Right atrium auricular region (tissue), 2 donors: ENCODE data around the gene CELA2A. TPM values are rescaled to one million over a fixed set of nuclear protein-coding genes. Genes with fewer than 3 reads are reported as not detected.
"Not testable (repeated sequence)": the region's sequence is repeated elsewhere in the genome, so short reads cannot be mapped to it uniquely, and the experiment has no call there.

Experiments
- DNase-seq: peaks from one replicate; pipeline ENCODE4 v3.0.0-alpha.2; 2019; ENCODE audit warnings: low spot score
- H3K27ac ChIP-seq, 2 donors: fragments of 200-600 bp; sonication (generic); 1 replicate in 1 of 2; 2 replicates in 1 of 2; pipeline ENCODE4 v1.5.1; 2016 to 2019
- H3K27me3 ChIP-seq, 2 donors: fragments of 200-600 bp; sonication (generic); one replicate each; pipeline versions ENCODE4 v1.5.1 to v1.6.0; 2017 to 2019
- H3K36me3 ChIP-seq: fragments of 200-600 bp; sonication (generic); one replicate; pipeline ENCODE4 v1.5.1; 2016
- H3K4me1 ChIP-seq, 2 donors: fragments of 200-600 bp; sonication (generic); one replicate each; pipeline versions ENCODE4 v1.5.1 to v1.6.0; 2017 to 2019
- H3K4me3 ChIP-seq, 2 donors: fragments of 200-600 bp; sonication (generic); 1 replicate in 1 of 2; 2 replicates in 1 of 2; pipeline ENCODE4 v1.5.1; 2017 to 2019; ENCODE audit warnings: mild to moderate bottlenecking in 1 of 2, moderate library complexity in 1 of 2
- H3K9me3 ChIP-seq, 2 donors: fragments of 200-600 bp; sonication (generic); one replicate each; pipeline ENCODE4 v1.5.1; 2019
- CTCF ChIP-seq, 2 donors: fragments of 200-600 bp; sonication (generic); IDR thresholded peaks; one replicate each; pipeline ENCODE4 v1.5.1; 2019; ENCODE audit warnings: antibody characterized with exemption in 2 of 2
- total RNA-seq, 2 donors: library from RNA; depleted of rRNA; stranded (reverse); fragments of >200 nt; gene quantifications; one replicate each; pipeline ENCODE4 v1.1.0, GENCODE V29; 2016

Gene CELA2A
- total RNA-seq, 2 donors from 2014 or later, result not detected

GRCh38 chr1:15426492-15427279, 29.8 kb upstream of the CELA2A start:
- H3K4me1 ChIP-seq, result peaks cover 0 to 11% of the 10 kb centered on the region in 2 donors
- H3K36me3 ChIP-seq, result peaks cover 7% of the 10 kb centered on the region
- no peaks in the 10 kb centered on the region for H3K27me3 ChIP-seq
- DNase-seq, result no peak
- H3K27ac ChIP-seq, result no peak overlapping the region
- peak overlapping the region in 1 of 2 donors; percentile 8 for H3K4me3 ChIP-seq
- no peaks in the 10 kb centered on the region for H3K9me3 ChIP-seq
- peak in 1 of 2 donors; percentile 44 for TF ChIP-seq CTCF (IDR thresholded peaks at IDR 0.05)

- H3K27me3 ChIP-seq, result no peaks in the 10 kb centered on the region
- peaks cover 7% of the 10 kb centered on the region for H3K36me3 ChIP-seq
- peak overlapping the region in 1 of 2 donors; percentile 8 for H3K4me3 ChIP-seq
- no peak for TF ChIP-seq CTCF (IDR thresholded peaks at IDR 0.05)
- no peaks in the 10 kb centered on the region for H3K9me3 ChIP-seq
- DNase-seq, result no peak
- H3K4me1 ChIP-seq, result peaks cover 0 to 11% of the 10 kb centered on the region in 2 donors
- H3K27ac ChIP-seq, result no peak overlapping the region
These were observed 29.3 kb upstream of the CELA2A start for GRCh38 chr1:15427280-15427666.

GRCh38 chr1:15428252-15428651, 28.3 kb upstream of the CELA2A start:
- not testable (repeated sequence) for DNase-seq, H3K36me3 ChIP-seq, H3K4me3 ChIP-seq, H3K9me3 ChIP-seq, H3K27me3 ChIP-seq, H3K27ac ChIP-seq
- H3K4me1 ChIP-seq, result peaks cover 0 to 11% of the 10 kb centered on the region in 2 donors

GRCh38 chr1:15428815-15429435, 27.6 kb upstream of the CELA2A start:
- Histone ChIP-seq H3K4me3 (no peak overlapping the region), H3K9me3 (no peaks in the 10 kb centered on the region), H3K27ac (no peak overlapping the region), H3K4me1 (peaks cover 0 to 11% of the 10 kb centered on the region in 2 donors), H3K36me3 (peaks cover 7% of the 10 kb centered on the region), H3K27me3 (no peaks in the 10 kb centered on the region)
- no peak for DNase-seq
- no peak for TF ChIP-seq CTCF (IDR thresholded peaks at IDR 0.05)

- peaks cover 7% of the 10 kb centered on the region for H3K36me3 ChIP-seq
- no peak for DNase-seq
- no peak overlapping the region for H3K4me3 ChIP-seq
- H3K4me1 ChIP-seq, result peaks cover 0 to 11% of the 10 kb centered on the region in 2 donors
- H3K27ac ChIP-seq, result no peak overlapping the region
- no peak for TF ChIP-seq CTCF (IDR thresholded peaks at IDR 0.05)
- H3K9me3 ChIP-seq, result no peaks in the 10 kb centered on the region
- no peaks in the 10 kb centered on the region for H3K27me3 ChIP-seq
These were observed 26.8 kb upstream of the CELA2A start for GRCh38 chr1:15429701-15430149.

- peak; percentile 97 to 99 for TF ChIP-seq CTCF (IDR thresholded peaks at IDR 0.05)
- Histone ChIP-seq H3K4me3 (no peak overlapping the region), H3K27me3 (no peaks in the 10 kb centered on the region), H3K4me1 (peaks cover 0 to 11% of the 10 kb centered on the region in 2 donors), H3K9me3 (no peaks in the 10 kb centered on the region), H3K27ac (no peak overlapping the region), H3K36me3 (peaks cover 7% of the 10 kb centered on the region)
- no peak for DNase-seq
These were observed 25.6 kb upstream of the CELA2A start for GRCh38 chr1:15430787-15431570.
